Suprapubic skin (tissue), 4 donors: ENCODE measurements around the gene CMBL.

ENCODE experiments used
- EP300 ChIP-seq: sonication (generic); formaldehyde crosslinking; IDR thresholded peaks from one replicate; pipeline ENCODE4 v1.6.1; 2017; ENCODE audit warnings: antibody characterized with exemption
- POLR2AphosphoS5 ChIP-seq, 3 donors: sonication (generic); formaldehyde crosslinking; IDR thresholded peaks; one replicate each; pipeline ENCODE4 v1.6.1; 2017; ENCODE audit warnings: antibody characterized with exemption in 3 of 3
- TF ChIP-seq, protein P1 (sequence below), 2 donors: fragments of 200-600 bp in 1 of 2; fragments of 450-650 bp in 1 of 2; sonication (generic) in 1 of 2; IDR thresholded peaks; one replicate each; pipeline ENCODE4 v1.5.1; 2016 to 2019; ENCODE audit warnings: antibody characterized with exemption in 2 of 2, mild to moderate bottlenecking in 1 of 2, moderate library complexity in 1 of 2

DNA sequence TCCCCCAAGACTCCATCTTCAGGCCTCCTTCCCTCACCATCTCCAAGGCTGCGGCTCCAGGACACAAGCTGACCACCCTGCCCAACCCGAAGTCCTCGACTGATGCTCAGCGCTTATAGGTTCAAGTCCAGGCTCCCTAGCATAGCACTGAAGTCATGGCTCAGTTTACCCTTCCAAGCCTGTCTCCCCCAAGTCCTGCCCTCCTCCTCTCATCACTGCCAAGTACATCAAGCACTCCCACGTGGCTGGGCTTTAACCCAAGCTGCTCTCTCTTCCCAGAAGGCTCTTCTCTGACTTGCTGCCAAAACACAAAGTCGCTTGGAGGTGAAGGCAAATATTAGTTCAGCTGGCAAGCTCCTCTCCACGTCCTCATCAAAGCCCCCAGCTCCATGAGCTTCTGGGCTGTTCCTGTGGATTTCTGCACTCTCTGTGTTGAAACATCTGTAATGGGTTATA, 23.7 kb upstream of the CMBL start:
- TF ChIP-seq, protein P1, sequence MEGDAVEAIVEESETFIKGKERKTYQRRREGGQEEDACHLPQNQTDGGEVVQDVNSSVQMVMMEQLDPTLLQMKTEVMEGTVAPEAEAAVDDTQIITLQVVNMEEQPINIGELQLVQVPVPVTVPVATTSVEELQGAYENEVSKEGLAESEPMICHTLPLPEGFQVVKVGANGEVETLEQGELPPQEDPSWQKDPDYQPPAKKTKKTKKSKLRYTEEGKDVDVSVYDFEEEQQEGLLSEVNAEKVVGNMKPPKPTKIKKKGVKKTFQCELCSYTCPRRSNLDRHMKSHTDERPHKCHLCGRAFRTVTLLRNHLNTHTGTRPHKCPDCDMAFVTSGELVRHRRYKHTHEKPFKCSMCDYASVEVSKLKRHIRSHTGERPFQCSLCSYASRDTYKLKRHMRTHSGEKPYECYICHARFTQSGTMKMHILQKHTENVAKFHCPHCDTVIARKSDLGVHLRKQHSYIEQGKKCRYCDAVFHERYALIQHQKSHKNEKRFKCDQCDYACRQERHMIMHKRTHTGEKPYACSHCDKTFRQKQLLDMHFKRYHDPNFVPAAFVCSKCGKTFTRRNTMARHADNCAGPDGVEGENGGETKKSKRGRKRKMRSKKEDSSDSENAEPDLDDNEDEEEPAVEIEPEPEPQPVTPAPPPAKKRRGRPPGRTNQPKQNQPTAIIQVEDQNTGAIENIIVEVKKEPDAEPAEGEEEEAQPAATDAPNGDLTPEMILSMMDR (IDR thresholded peaks at IDR 0.05), result no peak
- no peak for TF ChIP-seq POLR2AphosphoS5 (IDR thresholded peaks at IDR 0.05)
- no peak for TF ChIP-seq EP300
